Measurements from ENCODE around the gene USP48.

- TF ChIP-seq CTCF (tag by site-specific recombination; IDR thresholded peaks at IDR 0.05) (no peak), ATF2 (tag by site-specific recombination; IDR thresholded peaks at IDR 0.05; ENCODE audit: low read depth) (no peak), ZNF292 (tag by site-specific recombination; IDR thresholded peaks at IDR 0.05; ENCODE audit: borderline replicate concordance, low read depth) (no peak), ZSCAN18 (tag by site-specific recombination; IDR thresholded peaks at IDR 0.05) (no peak), ZNF19 (tag by site-specific recombination; IDR thresholded peaks at IDR 0.05; ENCODE audit: low read depth) (no peak)
Measured at GRCh38 chr1:21778405-21778727, 4.6 kb downstream of the USP48 start.
